ENCODE measurements around the gene SCN9A. TPM values are rescaled to one million over a fixed set of nuclear protein-coding genes. Genes with fewer than 3 reads are reported as not detected.

Gene SCN9A
- total and polyA plus RNA-seq, 2 donors (not counting 1 experiment from before 2014, with no cell fraction given) = not detected

DNA sequence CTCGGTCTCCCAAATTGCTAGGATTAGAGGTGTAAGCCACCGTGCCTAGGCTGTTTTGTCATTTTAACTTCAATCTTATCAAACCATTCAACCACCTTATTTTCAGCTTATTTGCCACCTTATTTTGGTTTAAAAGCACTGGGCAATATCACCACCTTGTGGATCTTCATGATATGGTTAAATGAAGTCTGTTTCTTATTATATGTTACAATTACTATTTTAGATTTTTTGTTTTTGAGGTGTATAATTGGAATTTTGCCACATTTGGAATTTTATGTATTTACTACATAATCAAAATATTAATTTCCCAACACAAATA, 43.8 kb upstream of the SCN9A start:
- no peaks in the 10 kb centered on the region for H3K36me3 ChIP-seq (replicated peaks in 1 of 2; ENCODE audit: control extremely low read depth in 1 of 2, control insufficient read depth in 1 of 2, extremely low read depth in 1 of 2, insufficient read depth in 2 of 2, low read length in 1 of 2)
- no peak overlapping the region for H3K4me3 ChIP-seq (ENCODE audit: control extremely low read depth in 1 of 5, extremely low read depth in 1 of 5, insufficient read depth in 1 of 5, low read depth in 2 of 5, low read length in 4 of 5)
- H3K79me2 ChIP-seq (ENCODE audit: control insufficient read depth, insufficient read depth, low read length) = no peaks in the 10 kb centered on the region
- H3K27me3 ChIP-seq (replicated peaks in 1 of 4; ENCODE audit: control extremely low read depth in 1 of 4, control insufficient read depth in 3 of 4, insufficient read depth in 4 of 4, low read length in 3 of 4) = no peaks in the 10 kb centered on the region
- ChIA-PET POLR2A (no interaction called here), CTCF (no interaction called here)
- no peak overlapping the region for H2AFZ ChIP-seq (ENCODE audit: insufficient read depth, low read depth, low read length, poor library complexity, severe bottlenecking)
- no peaks in the 10 kb centered on the region for H3K27me3 Mint-ChIP-seq
- no peaks in the 10 kb centered on the region for H3K4me1 Mint-ChIP-seq
- TF ChIP-seq EZH2 (IDR thresholded peaks at IDR 0.05; ENCODE audit: borderline replicate concordance, insufficient read depth, low read depth, low read length, poor library complexity, severe bottlenecking) = no peak
- TF ChIP-seq, protein P1, sequence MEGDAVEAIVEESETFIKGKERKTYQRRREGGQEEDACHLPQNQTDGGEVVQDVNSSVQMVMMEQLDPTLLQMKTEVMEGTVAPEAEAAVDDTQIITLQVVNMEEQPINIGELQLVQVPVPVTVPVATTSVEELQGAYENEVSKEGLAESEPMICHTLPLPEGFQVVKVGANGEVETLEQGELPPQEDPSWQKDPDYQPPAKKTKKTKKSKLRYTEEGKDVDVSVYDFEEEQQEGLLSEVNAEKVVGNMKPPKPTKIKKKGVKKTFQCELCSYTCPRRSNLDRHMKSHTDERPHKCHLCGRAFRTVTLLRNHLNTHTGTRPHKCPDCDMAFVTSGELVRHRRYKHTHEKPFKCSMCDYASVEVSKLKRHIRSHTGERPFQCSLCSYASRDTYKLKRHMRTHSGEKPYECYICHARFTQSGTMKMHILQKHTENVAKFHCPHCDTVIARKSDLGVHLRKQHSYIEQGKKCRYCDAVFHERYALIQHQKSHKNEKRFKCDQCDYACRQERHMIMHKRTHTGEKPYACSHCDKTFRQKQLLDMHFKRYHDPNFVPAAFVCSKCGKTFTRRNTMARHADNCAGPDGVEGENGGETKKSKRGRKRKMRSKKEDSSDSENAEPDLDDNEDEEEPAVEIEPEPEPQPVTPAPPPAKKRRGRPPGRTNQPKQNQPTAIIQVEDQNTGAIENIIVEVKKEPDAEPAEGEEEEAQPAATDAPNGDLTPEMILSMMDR (IDR thresholded peaks at IDR 0.05) = no peak
- no peaks in the 10 kb centered on the region for H3K4me1 ChIP-seq (ENCODE audit: control insufficient read depth in 2 of 2, insufficient read depth in 2 of 2, low read length in 2 of 2)
- H3K4me3 Mint-ChIP-seq = no peak overlapping the region
- no peaks in the 10 kb centered on the region for H3K9me3 Mint-ChIP-seq (ENCODE audit: insufficient read depth)
- no peak overlapping the region for H3K4me2 ChIP-seq (replicated peaks; ENCODE audit: low read depth, low read length, poor library complexity, severe bottlenecking)
- no peak overlapping the region for H3K27ac ChIP-seq (ENCODE audit: low read length in 2 of 2)
- no peak overlapping the region for H3K9ac ChIP-seq (ENCODE audit: low read length)
- H4K20me1 ChIP-seq (ENCODE audit: control insufficient read depth, insufficient read depth, low read length, poor library complexity, severe bottlenecking) = no peaks in the 10 kb centered on the region
- H3K9me3 ChIP-seq (ENCODE audit: control extremely low read depth in 1 of 3, control insufficient read depth in 2 of 3, insufficient read depth in 1 of 3, low read length in 2 of 3) = no peaks in the 10 kb centered on the region
- ATAC-seq (ENCODE audit: low read depth) (no peak), DNase-seq (no peak)
- intact Hi-C loops (cut with micrococcal nuclease) = no loop called here
- no peak overlapping the region for H3K27ac Mint-ChIP-seq
- WGBS (ENCODE audit: insufficient coverage) = 100% methylated on average over 1 of the region's 2 CpGs

DNA sequence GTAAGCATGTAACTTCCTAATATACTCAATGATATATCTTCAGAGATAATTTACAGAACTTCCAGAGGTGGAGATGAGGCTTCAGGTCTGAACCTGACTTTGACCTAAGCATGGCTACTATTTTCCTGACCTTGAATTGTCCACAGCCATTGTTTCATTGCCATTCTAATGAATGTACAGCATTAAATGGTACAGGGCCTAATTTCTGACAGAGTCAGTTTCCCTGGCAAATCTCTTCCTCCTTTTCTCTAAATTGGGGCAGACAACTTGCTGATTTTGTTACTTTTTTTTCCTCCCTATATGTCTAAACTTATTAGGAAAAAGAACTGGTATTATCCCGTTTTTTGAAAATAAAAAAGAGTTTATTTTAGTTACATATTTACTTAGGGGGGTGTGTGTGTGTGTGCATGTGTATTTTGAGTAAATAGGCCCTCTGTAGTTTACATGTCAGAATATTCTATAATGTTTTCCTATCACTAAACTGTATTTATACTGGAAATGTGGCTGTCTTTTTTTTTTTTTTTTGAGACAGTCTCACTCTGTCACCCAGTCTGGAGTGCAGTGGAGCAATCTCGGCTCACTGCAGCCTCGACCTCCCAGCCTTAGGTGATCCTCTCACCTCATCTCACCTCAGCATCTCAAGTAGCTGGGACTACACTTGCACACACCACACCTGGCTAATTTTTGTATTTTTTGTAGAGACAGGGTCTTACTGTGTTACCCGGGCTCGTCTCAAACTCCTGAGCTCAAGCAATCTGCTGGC, 43.3 kb upstream of the SCN9A start:
- H3K27ac Mint-ChIP-seq = no peak overlapping the region
- ChIA-PET POLR2A (no interaction called here), CTCF (no interaction called here)
- Histone ChIP-seq H3K27me3 (replicated peaks in 1 of 4; ENCODE audit: control extremely low read depth in 1 of 4, control insufficient read depth in 3 of 4, insufficient read depth in 4 of 4, low read length in 3 of 4) (no peaks in the 10 kb centered on the region), H3K27ac (ENCODE audit: low read length in 2 of 2) (no peak overlapping the region), H3K4me2 (replicated peaks; ENCODE audit: low read depth, low read length, poor library complexity, severe bottlenecking) (no peak overlapping the region), H3K9ac (ENCODE audit: low read length) (no peak overlapping the region), H3K79me2 (ENCODE audit: control insufficient read depth, insufficient read depth, low read length) (no peaks in the 10 kb centered on the region), H3K4me3 (ENCODE audit: control extremely low read depth in 1 of 5, extremely low read depth in 1 of 5, insufficient read depth in 1 of 5, low read depth in 2 of 5, low read length in 4 of 5) (no peak overlapping the region), H3K9me3 (ENCODE audit: control extremely low read depth in 1 of 3, control insufficient read depth in 2 of 3, insufficient read depth in 1 of 3, low read length in 2 of 3) (no peaks in the 10 kb centered on the region), H3K4me1 (ENCODE audit: control insufficient read depth in 2 of 2, insufficient read depth in 2 of 2, low read length in 2 of 2) (no peaks in the 10 kb centered on the region), H2AFZ (ENCODE audit: insufficient read depth, low read depth, low read length, poor library complexity, severe bottlenecking) (no peak overlapping the region), H4K20me1 (ENCODE audit: control insufficient read depth, insufficient read depth, low read length, poor library complexity, severe bottlenecking) (no peaks in the 10 kb centered on the region), H3K36me3 (replicated peaks in 1 of 2; ENCODE audit: control extremely low read depth in 1 of 2, control insufficient read depth in 1 of 2, extremely low read depth in 1 of 2, insufficient read depth in 2 of 2, low read length in 1 of 2) (no peaks in the 10 kb centered on the region)
- DNase-seq = no peak
- WGBS (ENCODE audit: insufficient coverage) = 100% methylated on average over 2 of the region's 5 CpGs
- no peak for TF ChIP-seq EZH2 (IDR thresholded peaks at IDR 0.05; ENCODE audit: borderline replicate concordance, insufficient read depth, low read depth, low read length, poor library complexity, severe bottlenecking)
- TF ChIP-seq, protein P1 (IDR thresholded peaks at IDR 0.05) = no peak
- no peaks in the 10 kb centered on the region for H3K4me1 Mint-ChIP-seq
- H3K4me3 Mint-ChIP-seq = no peak overlapping the region
- intact Hi-C loops (cut with micrococcal nuclease) = no loop called here
- ATAC-seq (ENCODE audit: low read depth) = no peak
- no peaks in the 10 kb centered on the region for H3K9me3 Mint-ChIP-seq (ENCODE audit: insufficient read depth)
- H3K27me3 Mint-ChIP-seq = no peaks in the 10 kb centered on the region
